Gastrocnemius medialis (tissue), 4 donors: ENCODE results near the gene HMCN1.

Source experiments
- POLR2A ChIP-seq, 2 donors: fragments of 450-650 bp; IDR thresholded peaks; one replicate each; pipeline ENCODE4 v1.6.1; 2017; ENCODE audit warnings: antibody characterized with exemption in 2 of 2, mild to moderate bottlenecking in 2 of 2, moderate library complexity in 2 of 2
- TF ChIP-seq, protein P1 (sequence below), 5 experiments: fragments of 450-650 bp in 3 of 5; fragments of 200-600 bp in 2 of 5; sonication (generic) in 2 of 5; IDR thresholded peaks in 4 of 5; conservative IDR thresholded peaks in 1 of 5; 1 replicate in 4 of 5; 2 replicates in 1 of 5; pipeline ENCODE4 v1.5.1; 2016 to 2019; ENCODE audit warnings: antibody characterized with exemption in 5 of 5, mild to moderate bottlenecking in 3 of 5, moderate library complexity in 3 of 5

DNA sequence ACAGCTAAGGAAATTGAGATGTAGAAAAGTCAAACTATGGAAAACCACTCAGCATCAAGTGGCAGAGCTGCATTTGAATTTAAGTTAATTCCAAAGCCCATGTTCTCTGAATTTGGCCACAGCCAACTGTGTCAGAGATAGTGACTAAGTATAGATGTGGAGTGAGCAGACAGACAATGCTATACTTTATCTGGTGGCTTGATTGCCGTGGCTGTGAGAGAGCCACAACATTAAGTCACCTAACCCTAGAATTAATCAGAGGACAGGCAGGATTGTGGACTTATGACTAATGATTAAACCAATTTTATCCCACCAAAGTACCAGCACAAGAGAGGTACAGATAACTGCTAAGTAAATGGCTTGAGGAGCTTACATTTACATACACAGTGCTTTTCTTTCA lies 431.1 kb downstream of the HMCN1 start:
- TF ChIP-seq, protein P1, sequence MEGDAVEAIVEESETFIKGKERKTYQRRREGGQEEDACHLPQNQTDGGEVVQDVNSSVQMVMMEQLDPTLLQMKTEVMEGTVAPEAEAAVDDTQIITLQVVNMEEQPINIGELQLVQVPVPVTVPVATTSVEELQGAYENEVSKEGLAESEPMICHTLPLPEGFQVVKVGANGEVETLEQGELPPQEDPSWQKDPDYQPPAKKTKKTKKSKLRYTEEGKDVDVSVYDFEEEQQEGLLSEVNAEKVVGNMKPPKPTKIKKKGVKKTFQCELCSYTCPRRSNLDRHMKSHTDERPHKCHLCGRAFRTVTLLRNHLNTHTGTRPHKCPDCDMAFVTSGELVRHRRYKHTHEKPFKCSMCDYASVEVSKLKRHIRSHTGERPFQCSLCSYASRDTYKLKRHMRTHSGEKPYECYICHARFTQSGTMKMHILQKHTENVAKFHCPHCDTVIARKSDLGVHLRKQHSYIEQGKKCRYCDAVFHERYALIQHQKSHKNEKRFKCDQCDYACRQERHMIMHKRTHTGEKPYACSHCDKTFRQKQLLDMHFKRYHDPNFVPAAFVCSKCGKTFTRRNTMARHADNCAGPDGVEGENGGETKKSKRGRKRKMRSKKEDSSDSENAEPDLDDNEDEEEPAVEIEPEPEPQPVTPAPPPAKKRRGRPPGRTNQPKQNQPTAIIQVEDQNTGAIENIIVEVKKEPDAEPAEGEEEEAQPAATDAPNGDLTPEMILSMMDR (IDR thresholded peaks at IDR 0.05 in 4 of 5, conservative IDR thresholded peaks at IDR 0.05 in 1 of 5), result no peak
- TF ChIP-seq POLR2A (IDR thresholded peaks at IDR 0.05), result no peak
